NT2/D1 (cell line): ENCODE measurements around the gene LEMD2.

Source experiments
- DNase-seq: peaks from one replicate; pipeline ENCODE4 v3.0.0-alpha.2; 2011; ENCODE audit warnings: low read depth, low spot score
- H3K27me3 ChIP-seq: 2 replicates; pipeline ENCODE4 v1.6.0; 2011; ENCODE audit warnings: mild to moderate bottlenecking; ENCODE audit not compliant: insufficient read length, insufficient read depth
- H3K36me3 ChIP-seq: 2 replicates; pipeline ENCODE4 v1.6.1; 2011; ENCODE audit warnings: mild to moderate bottlenecking, low read length, mixed read lengths; ENCODE audit not compliant: insufficient read depth, insufficient read length
- H3K4me1 ChIP-seq: 2 replicates; pipeline ENCODE4 v1.5.1; 2011; ENCODE audit not compliant: insufficient read depth, insufficient read length
- H3K4me3 ChIP-seq: 2 replicates; pipeline ENCODE4 v1.5.1; 2011; ENCODE audit warnings: low read depth; ENCODE audit not compliant: insufficient read length
- H3K9ac ChIP-seq: 2 replicates; pipeline ENCODE4 v1.6.0; 2011; ENCODE audit warnings: low read depth; ENCODE audit not compliant: insufficient read length
- H3K9me3 ChIP-seq: 2 replicates; pipeline ENCODE4 v1.5.1; 2011; ENCODE audit warnings: mild to moderate bottlenecking, low read length; ENCODE audit not compliant: insufficient read depth
- SUZ12 ChIP-seq: IDR thresholded peaks from 2 replicates; pipeline ENCODE4 v1.6.1; 2011; ENCODE audit not compliant: insufficient read length, insufficient read depth; ENCODE audit errors: extremely low read depth
- YY1 ChIP-seq: IDR thresholded peaks from 2 replicates; pipeline ENCODE4 v1.6.1; 2011; ENCODE audit not compliant: insufficient read length, insufficient read depth
- ZNF274 ChIP-seq: IDR thresholded peaks from 2 replicates; pipeline ENCODE4 v1.6.1; 2011; ENCODE audit warnings: mild to moderate bottlenecking, low read depth, low read length

Gene LEMD2

DNA sequence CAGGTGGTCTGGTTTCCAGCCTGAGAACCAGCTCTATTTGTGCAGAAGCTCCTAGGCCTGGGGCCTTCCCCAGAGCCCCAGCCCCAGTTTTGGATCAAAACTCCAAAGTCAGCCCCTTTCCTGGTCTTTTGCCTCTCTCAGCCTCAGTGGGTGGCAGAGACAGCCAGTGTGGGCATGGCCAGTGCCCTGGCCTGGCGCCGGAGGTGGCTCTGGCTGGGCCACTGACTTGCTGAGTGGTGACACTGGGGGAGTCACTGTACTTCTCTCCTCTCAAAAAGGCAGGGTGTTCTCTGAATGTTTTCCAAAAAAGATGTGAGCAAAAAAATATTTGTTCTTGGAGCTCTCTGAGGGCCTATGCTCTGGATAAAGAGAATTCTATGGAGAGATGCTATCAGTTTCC is 34.9 kb upstream of the LEMD2 start:
- no peak overlapping the region for H3K4me3 ChIP-seq
- no peaks in the 10 kb centered on the region for H3K27me3 ChIP-seq
- no peak overlapping the region for H3K9ac ChIP-seq
- H3K4me1 ChIP-seq: peaks cover 31% of the 10 kb centered on the region
- H3K9me3 ChIP-seq: no peaks in the 10 kb centered on the region
- no peaks in the 10 kb centered on the region for H3K36me3 ChIP-seq
- TF ChIP-seq YY1 (no peak), ZNF274 (no peak)
- DNase-seq: no peak

GRCh38 chr6:33822575-33823395 is 33.9 kb upstream of the LEMD2 start:
- Histone ChIP-seq H3K4me3 (no peak overlapping the region), H3K9ac (no peak overlapping the region), H3K4me1 (peaks cover 22% of the 10 kb centered on the region), H3K36me3 (no peaks in the 10 kb centered on the region), H3K9me3 (no peaks in the 10 kb centered on the region), H3K27me3 (no peaks in the 10 kb centered on the region)
- TF ChIP-seq YY1 (no peak), SUZ12 (no peak), ZNF274 (no peak)
- DNase-seq: no peak

DNA sequence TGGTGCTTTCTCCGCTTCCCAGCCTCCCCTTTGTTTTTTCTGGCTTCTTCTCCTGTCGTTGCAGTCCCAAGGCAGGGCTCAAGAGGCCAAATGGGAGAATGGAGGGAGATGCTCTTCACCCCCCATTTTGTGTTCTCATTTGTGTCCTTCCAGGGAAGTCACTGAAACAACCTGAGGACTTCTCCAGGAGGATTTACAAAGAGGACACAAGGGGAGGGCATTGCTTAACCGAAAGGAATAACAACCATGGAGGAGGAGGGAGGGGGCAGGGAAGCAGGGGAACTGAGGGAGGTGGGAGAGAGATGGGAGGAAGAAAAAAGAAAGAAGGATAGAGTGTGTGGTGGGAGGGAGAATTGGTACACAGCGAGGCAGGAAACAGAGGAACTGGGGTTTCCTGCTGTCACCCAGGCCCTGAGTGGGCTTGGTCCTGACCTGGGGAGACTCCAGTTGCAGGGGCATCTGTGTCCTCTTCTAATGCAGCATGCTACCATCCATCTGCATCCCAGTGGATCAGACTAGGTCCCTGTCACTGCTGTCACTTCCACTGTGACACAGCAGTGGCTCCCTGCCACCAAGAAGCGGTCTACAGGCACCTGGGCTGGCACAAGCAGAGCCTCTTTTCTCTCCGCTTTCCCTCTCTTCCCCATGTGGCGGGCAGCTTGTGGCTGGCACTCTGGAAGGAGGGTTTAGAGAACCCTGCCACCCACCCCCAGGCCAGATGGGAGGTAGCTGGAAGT is 32.0 kb upstream of the LEMD2 start:
- Histone ChIP-seq H3K36me3 (no peaks in the 10 kb centered on the region), H3K9me3 (no peaks in the 10 kb centered on the region), H3K9ac (no peak overlapping the region), H3K27me3 (no peaks in the 10 kb centered on the region), H3K4me1 (peaks cover 16% of the 10 kb centered on the region), H3K4me3 (no peak overlapping the region)
- TF ChIP-seq SUZ12: no peak
- TF ChIP-seq YY1: no peak
- no peak for TF ChIP-seq ZNF274
- no peak for DNase-seq

GRCh38 chr6:33820243-33820642 is 31.3 kb upstream of the LEMD2 start:
- H3K27me3 ChIP-seq: no peaks in the 10 kb centered on the region
- H3K4me3 ChIP-seq: no peak overlapping the region
- no peaks in the 10 kb centered on the region for H3K36me3 ChIP-seq
- peaks cover 18% of the 10 kb centered on the region for H3K4me1 ChIP-seq
- DNase-seq: no peak
- H3K9ac ChIP-seq: no peak overlapping the region
- H3K9me3 ChIP-seq: no peaks in the 10 kb centered on the region
- TF ChIP-seq ZNF274 (no peak), YY1 (no peak), SUZ12 (no peak)

DNA sequence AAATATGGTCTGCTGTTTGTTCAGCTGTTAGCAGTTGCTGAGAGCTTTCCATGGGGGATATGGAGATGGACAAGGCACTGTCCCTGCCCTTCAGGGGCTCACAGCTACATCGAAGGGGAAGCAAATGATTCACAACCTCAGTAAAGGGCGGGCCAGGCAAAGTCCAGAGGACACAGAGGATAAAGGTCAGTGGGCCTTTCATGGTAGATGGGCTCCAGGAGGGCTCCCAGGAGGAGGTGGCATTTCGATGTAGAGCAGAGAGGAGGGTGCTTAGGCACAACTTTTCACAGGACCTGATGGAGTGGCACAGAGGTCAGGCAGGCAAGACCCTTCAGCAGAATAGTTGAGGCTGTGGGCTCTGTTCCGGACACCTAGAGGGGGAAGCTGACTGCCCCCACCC is 30.1 kb upstream of the LEMD2 start:
- DNase-seq: no peak
- no peaks in the 10 kb centered on the region for H3K36me3 ChIP-seq

GRCh38 chr6:33818293-33818692 is 29.4 kb upstream of the LEMD2 start:
- Histone ChIP-seq H3K4me3 (no peak overlapping the region), H3K4me1 (peaks cover 19% of the 10 kb centered on the region), H3K27me3 (no peaks in the 10 kb centered on the region), H3K9ac (no peak overlapping the region), H3K9me3 (no peaks in the 10 kb centered on the region), H3K36me3 (no peaks in the 10 kb centered on the region)
- TF ChIP-seq YY1: no peak
- TF ChIP-seq SUZ12: no peak
- TF ChIP-seq ZNF274: no peak
- DNase-seq: no peak

More for the DNA sequence above, 30.1 kb upstream of the LEMD2 start:
- H3K27me3 ChIP-seq: no peaks in the 10 kb centered on the region
- H3K9me3 ChIP-seq: no peaks in the 10 kb centered on the region
- H3K9ac ChIP-seq: no peak overlapping the region
- peaks cover 17% of the 10 kb centered on the region for H3K4me1 ChIP-seq
- TF ChIP-seq YY1 (no peak), ZNF274 (no peak), SUZ12 (no peak)
- no peak overlapping the region for H3K4me3 ChIP-seq

GRCh38 chr6:33817489-33817888 is 28.6 kb upstream of the LEMD2 start:
- DNase-seq: no peak
- no peaks in the 10 kb centered on the region for H3K36me3 ChIP-seq
- H3K9me3 ChIP-seq: no peaks in the 10 kb centered on the region
- H3K9ac ChIP-seq: no peak overlapping the region
- TF ChIP-seq SUZ12: no peak
- no peak for TF ChIP-seq ZNF274
- no peak for TF ChIP-seq YY1
- H3K27me3 ChIP-seq: no peaks in the 10 kb centered on the region
- H3K4me1 ChIP-seq: peaks cover 17% of the 10 kb centered on the region
- no peak overlapping the region for H3K4me3 ChIP-seq
